Subcutaneous adipose tissue (tissue), 4 donors: Measurements from ENCODE around the gene ERBB4. TPM values are rescaled to one million over a fixed set of nuclear protein-coding genes. Genes with fewer than 3 reads are reported as not detected.

ENCODE experiments used
- CTCF ChIP-seq: fragments of 450-650 bp; IDR thresholded peaks from one replicate; pipeline ENCODE4 v1.5.1; 2016; ENCODE audit warnings: low read depth, mild to moderate bottlenecking, control low read depth, antibody characterized with exemption, moderate library complexity
- total RNA-seq, 4 donors: library from RNA; depleted of rRNA; stranded (reverse); fragments of >200 nt; gene quantifications; one replicate each; pipeline ENCODE4 v1.1.0, GENCODE V29; 2016

The ERBB4 gene
- total RNA-seq, 4 donors from 2014 or later, result 0.17 to 1.5 (median 0.71) TPM

- TF ChIP-seq CTCF, result no peak
Observed at GRCh38 chr2:212274215-212274614, 264.4 kb downstream of the ERBB4 start.

GRCh38 chr2:212271583-212271982 lies 267.0 kb downstream of the ERBB4 start:
- TF ChIP-seq CTCF, result no peak

GRCh38 chr2:212269005-212269404 lies 269.6 kb downstream of the ERBB4 start:
- TF ChIP-seq CTCF, result no peak

GRCh38 chr2:212266297-212266696 lies 272.3 kb downstream of the ERBB4 start:
- TF ChIP-seq CTCF, result no peak

GRCh38 chr2:212265777-212266176 lies 272.8 kb downstream of the ERBB4 start:
- TF ChIP-seq CTCF, result no peak

GRCh38 chr2:212264187-212264586 lies 274.4 kb downstream of the ERBB4 start:
- TF ChIP-seq CTCF, result no peak

- no peak for TF ChIP-seq CTCF
Observed at GRCh38 chr2:212259226-212259625, 279.4 kb downstream of the ERBB4 start.

- TF ChIP-seq CTCF, result no peak
Observed at GRCh38 chr2:212254339-212254738, 284.3 kb downstream of the ERBB4 start.
